Stimulated activated CD4-positive, alpha-beta T cell treated with anti-CD3 and anti-CD28 coated beads, Interleukin-2, amount 100 ng/mL, for 48 hours (primary cell): ENCODE data around the gene ARHGAP28.

Experiments used
- DNase-seq, 2 donors: peaks; one replicate each; pipeline ENCODE4 v3.0.0-alpha.2; 2020

The ARHGAP28 gene

GRCh38 chr18:6940451-6940850, 210.9 kb downstream of the ARHGAP28 start:
- no peak for DNase-seq

- DNase-seq = no peak
Measured at GRCh38 chr18:6941996-6942395, 212.5 kb downstream of the ARHGAP28 start.

- DNase-seq = no peak
Measured at GRCh38 chr18:6942742-6943141, 213.2 kb downstream of the ARHGAP28 start.

DNA sequence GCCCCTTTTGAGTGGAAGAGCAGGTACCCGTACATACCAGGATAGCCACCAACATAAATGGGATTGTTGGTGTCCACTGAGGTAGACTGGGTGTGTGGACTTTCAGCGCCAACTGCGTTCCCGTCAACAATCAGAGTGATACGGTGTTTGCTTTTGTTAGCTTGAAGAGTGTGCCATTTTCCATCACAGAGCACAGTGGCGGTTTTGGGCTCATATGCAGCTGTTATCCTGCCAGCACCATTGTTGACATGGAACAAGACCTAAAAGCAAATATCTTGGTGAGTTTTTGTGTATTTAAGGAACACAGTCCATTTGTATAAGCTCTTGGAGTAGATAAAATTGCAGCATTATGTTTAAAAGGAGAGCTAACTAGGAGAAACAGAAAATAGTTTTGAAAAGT, 213.6 kb downstream of the ARHGAP28 start:
- no peak for DNase-seq

GRCh38 chr18:6947338-6948030, 218.0 kb downstream of the ARHGAP28 start:
- DNase-seq = no peak

GRCh38 chr18:6948281-6949055, 219.0 kb downstream of the ARHGAP28 start:
- DNase-seq = no peak

GRCh38 chr18:6949800-6950586, 220.5 kb downstream of the ARHGAP28 start:
- DNase-seq = no peak

DNA sequence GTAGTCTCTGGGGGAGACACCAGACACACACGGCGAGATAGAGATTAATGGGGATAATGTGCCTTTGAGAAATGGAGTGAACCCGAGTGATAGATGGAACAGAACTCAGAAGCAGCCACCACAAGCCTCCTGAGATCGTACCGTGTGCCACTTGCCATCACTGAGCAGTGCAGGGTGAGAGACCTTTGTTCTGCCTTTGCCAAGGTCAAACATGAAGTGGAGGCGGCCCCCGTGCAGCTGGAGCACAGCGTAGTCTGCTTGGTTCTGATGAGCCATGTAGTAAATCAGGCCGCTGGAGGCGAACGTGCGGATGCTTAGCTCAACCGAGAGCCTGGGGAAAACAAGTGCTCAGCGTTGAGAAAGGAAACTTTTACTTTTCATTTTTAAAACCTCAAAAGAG, 221.1 kb downstream of the ARHGAP28 start:
- no peak for DNase-seq

GRCh38 chr18:6951336-6952090, 222.0 kb downstream of the ARHGAP28 start:
- no peak for DNase-seq

DNA sequence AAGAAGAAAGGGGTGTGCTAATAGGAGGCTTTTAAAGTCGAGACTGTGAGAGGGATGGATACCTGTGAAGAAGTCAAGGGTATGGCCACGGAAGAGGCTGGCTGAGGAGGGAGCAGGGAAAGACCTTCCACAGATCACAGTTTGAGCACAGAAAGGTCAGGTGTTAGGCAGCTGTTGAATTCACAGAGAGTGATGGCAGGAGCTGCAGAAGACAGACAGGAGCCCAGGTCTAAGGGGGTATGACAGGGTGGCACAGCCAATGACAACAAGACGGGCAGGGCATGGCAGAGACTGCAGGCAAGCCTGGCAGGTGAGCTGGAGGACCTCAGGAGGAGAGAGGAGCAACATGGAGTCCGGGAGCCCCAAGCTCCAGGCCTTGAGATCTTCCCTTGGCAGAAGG, 225.0 kb downstream of the ARHGAP28 start:
- DNase-seq = no peak

GRCh38 chr18:6955304-6955703, 225.8 kb downstream of the ARHGAP28 start:
- no peak for DNase-seq

- DNase-seq = no peak
Measured at GRCh38 chr18:6956495-6956894, 227.0 kb downstream of the ARHGAP28 start.

DNA sequence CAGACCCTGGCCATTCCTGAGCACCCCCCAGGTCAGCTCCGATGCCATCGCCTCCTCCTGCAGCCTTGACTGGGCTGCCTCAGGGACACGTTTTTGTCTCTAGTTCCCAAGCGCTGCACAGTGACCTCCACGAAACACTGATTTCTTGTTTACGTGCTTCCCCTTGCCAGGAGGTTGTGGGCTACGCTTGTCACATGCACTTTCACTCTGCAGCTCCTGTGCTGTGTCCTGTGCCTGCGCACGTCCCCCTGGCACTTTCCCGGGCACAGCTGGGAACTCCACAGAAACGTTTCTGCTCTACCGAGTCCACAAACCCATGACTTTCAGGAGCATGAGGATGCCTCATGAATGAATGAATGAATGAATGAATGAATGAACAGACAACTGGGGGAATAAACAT, 227.5 kb downstream of the ARHGAP28 start:
- DNase-seq = no peak

GRCh38 chr18:6959110-6959509, 229.6 kb downstream of the ARHGAP28 start:
- DNase-seq = no peak

- no peak for DNase-seq
Measured at GRCh38 chr18:6960124-6960523, 230.6 kb downstream of the ARHGAP28 start.

- DNase-seq = no peak
Measured at GRCh38 chr18:6960656-6961055, 231.1 kb downstream of the ARHGAP28 start.

- no peak for DNase-seq
Measured at GRCh38 chr18:6961331-6961730, 231.8 kb downstream of the ARHGAP28 start.

GRCh38 chr18:6962571-6963451, 233.3 kb downstream of the ARHGAP28 start:
- DNase-seq = no peak

DNA sequence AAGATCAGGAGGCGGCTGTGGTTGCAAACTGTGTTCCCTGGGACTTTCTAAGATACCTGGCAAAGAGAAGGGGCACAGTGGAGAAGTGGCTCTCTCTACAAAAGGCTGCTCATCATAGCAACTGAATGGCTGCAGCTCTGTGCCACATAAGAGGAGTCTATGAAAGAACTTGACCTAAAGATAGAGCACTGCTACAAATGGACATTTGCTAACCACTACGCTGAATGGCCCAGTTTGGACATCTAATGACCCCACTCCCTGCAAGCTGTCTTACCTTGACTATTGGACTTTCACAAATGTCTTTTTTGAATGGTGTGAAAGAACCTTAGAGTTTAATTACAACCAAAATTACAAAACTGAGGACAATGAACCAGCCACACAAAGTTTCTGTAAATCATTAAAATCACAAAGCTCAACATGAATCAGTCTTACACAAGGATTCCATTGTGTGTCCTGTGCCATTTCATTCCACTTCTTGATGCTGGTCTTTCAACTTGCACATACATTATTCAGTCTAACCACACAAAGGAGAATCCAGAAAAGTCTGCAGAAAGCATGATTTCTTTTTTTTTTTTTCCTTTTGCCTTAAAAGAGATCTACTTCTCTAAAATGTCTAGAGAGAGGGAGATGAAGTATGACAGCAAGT, 234.1 kb downstream of the ARHGAP28 start:
- no peak for DNase-seq
